Suprapubic skin (tissue), 3 donors: ENCODE measurements around the gene GNB5.

Source experiments
- EP300 ChIP-seq: sonication (generic); formaldehyde crosslinking; IDR thresholded peaks from one replicate; pipeline ENCODE4 v1.6.1; 2017; ENCODE audit warnings: antibody characterized with exemption
- POLR2A ChIP-seq, 2 donors: fragments of 450-650 bp; IDR thresholded peaks; one replicate each; pipeline ENCODE4 v1.6.1; 2017; ENCODE audit warnings: antibody characterized with exemption in 2 of 2, mild to moderate bottlenecking in 2 of 2, moderate library complexity in 2 of 2
- TF ChIP-seq, protein P1 (sequence below), 2 donors: fragments of 200-600 bp in 1 of 2; fragments of 450-650 bp in 1 of 2; sonication (generic) in 1 of 2; IDR thresholded peaks; one replicate each; pipeline ENCODE4 v1.5.1; 2016 to 2019; ENCODE audit warnings: antibody characterized with exemption in 2 of 2, mild to moderate bottlenecking in 1 of 2, moderate library complexity in 1 of 2

DNA sequence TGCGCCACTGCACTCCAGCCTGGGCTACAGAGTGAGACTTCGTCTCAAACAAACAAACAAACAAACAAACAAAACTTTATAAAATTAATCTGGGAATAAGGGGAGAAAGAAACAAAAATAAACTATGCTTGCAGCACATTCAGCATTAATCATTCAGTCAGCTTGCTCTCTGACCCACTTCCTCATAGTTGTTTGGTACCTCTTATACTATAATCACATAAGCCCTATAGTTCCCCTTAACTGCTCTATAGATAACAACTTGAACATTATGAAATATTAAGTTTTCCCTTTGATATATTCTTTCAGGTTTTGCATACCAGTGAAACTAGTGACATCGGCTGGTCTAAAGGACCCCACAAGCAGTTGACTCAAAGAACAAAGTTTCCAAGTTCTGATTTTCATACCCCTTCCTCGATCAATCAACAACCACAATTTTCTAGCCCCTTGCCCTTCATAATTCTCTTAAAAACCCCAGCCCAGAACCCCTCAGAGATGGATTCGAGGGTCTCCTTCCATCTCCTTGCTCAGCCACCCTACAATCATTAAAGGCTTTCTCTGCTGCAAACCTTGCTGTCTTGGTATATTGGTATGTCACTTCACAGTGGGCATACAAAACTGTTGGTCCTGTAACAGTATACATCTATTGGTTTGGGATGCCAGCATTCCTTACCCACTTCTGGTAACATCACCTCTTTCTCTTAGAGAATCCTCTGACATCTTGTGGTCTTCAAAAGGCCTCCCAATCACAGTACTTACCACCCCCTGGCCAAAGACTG, 105.0 kb downstream of the GNB5 start:
- TF ChIP-seq, protein P1, sequence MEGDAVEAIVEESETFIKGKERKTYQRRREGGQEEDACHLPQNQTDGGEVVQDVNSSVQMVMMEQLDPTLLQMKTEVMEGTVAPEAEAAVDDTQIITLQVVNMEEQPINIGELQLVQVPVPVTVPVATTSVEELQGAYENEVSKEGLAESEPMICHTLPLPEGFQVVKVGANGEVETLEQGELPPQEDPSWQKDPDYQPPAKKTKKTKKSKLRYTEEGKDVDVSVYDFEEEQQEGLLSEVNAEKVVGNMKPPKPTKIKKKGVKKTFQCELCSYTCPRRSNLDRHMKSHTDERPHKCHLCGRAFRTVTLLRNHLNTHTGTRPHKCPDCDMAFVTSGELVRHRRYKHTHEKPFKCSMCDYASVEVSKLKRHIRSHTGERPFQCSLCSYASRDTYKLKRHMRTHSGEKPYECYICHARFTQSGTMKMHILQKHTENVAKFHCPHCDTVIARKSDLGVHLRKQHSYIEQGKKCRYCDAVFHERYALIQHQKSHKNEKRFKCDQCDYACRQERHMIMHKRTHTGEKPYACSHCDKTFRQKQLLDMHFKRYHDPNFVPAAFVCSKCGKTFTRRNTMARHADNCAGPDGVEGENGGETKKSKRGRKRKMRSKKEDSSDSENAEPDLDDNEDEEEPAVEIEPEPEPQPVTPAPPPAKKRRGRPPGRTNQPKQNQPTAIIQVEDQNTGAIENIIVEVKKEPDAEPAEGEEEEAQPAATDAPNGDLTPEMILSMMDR (IDR thresholded peaks at IDR 0.05): no peak
- no peak for TF ChIP-seq POLR2A (IDR thresholded peaks at IDR 0.05)
- TF ChIP-seq EP300: no peak
